NCI-H82 treated with DMSO at 0.1 percent for 48 hours (cell line): ENCODE measurements around the gene GHRH.

ENCODE experiments used
- DNase-seq: peaks from one replicate; lab custom pipeline; 2025; ENCODE audit not compliant: unreplicated experiment; lab: John Stamatoyannopoulos, UW

The GHRH gene

GRCh38 chr20:37261714-37262113 is at the start of gene GHRH:
GHRH (minus strand) TSS chr20:37261814; CDS start chr20:37256889, 4,925 bp downstream.
- DNase-seq, result no peak

GRCh38 chr20:37310951-37311350 is 49.3 kb upstream of the GHRH start:
- no peak for DNase-seq

GRCh38 chr20:37309936-37310590 is 48.4 kb upstream of the GHRH start:
- DNase-seq, result no peak

GRCh38 chr20:37309290-37309689 is 47.7 kb upstream of the GHRH start:
- no peak for DNase-seq

GRCh38 chr20:37308086-37309050 is 46.8 kb upstream of the GHRH start:
- DNase-seq, result no peak

- DNase-seq, result no peak
Observed at GRCh38 chr20:37305839-37306238, 44.2 kb upstream of the GHRH start.

- no peak for DNase-seq
Observed at GRCh38 chr20:37305079-37305478, 43.5 kb upstream of the GHRH start.

- DNase-seq, result no peak
Observed at GRCh38 chr20:37303637-37304036, 42.0 kb upstream of the GHRH start.

GRCh38 chr20:37302981-37303380 is 41.4 kb upstream of the GHRH start:
- no peak for DNase-seq

- DNase-seq, result no peak
Observed at GRCh38 chr20:37301558-37301957, 39.9 kb upstream of the GHRH start.

GRCh38 chr20:37301120-37301519 is 39.5 kb upstream of the GHRH start:
- no peak for DNase-seq

- DNase-seq, result no peak
Observed at GRCh38 chr20:37299718-37300528, 38.3 kb upstream of the GHRH start.

GRCh38 chr20:37298190-37298939 is 36.8 kb upstream of the GHRH start:
- no peak for DNase-seq

GRCh38 chr20:37297066-37297736 is 35.6 kb upstream of the GHRH start:
- no peak for DNase-seq

- no peak for DNase-seq
Observed at GRCh38 chr20:37296371-37296770, 34.8 kb upstream of the GHRH start.

- no peak for DNase-seq
Observed at GRCh38 chr20:37295595-37295994, 34.0 kb upstream of the GHRH start.

GRCh38 chr20:37295001-37295400 is 33.4 kb upstream of the GHRH start:
- no peak for DNase-seq

GRCh38 chr20:37294262-37294981 is 32.8 kb upstream of the GHRH start:
- DNase-seq, result no peak

GRCh38 chr20:37293301-37293943 is 31.8 kb upstream of the GHRH start:
- no peak for DNase-seq
